Smooth muscle cell (in vitro differentiated cells): ENCODE measurements around the gene SLC25A19. TPM values are rescaled to one million over a fixed set of nuclear protein-coding genes. Genes with fewer than 3 reads are reported as not detected.

Experiments used
- DNase-seq: peaks from one replicate; lab custom pipeline; 2025; ENCODE audit not compliant: unreplicated experiment; lab: John Stamatoyannopoulos, UW
- H2AFZ ChIP-seq: fragments of 200-600 bp; sonication (generic); 2 replicates; pipeline ENCODE4 v1.6.0; 2016; ENCODE audit warnings: antibody characterized with exemption, low read depth, mild to moderate bottlenecking
- H3F3A ChIP-seq: fragments of 200-600 bp; sonication (generic); 2 replicates; pipeline ENCODE4 v1.6.0; 2017; ENCODE audit warnings: antibody characterized with exemption, low read depth
- H3K27ac ChIP-seq: fragments of 200-600 bp; sonication (generic); 2 replicates; pipeline ENCODE4 v1.5.1; 2016; ENCODE audit warnings: low read depth, mild to moderate bottlenecking
- H3K27me3 ChIP-seq: fragments of 200-600 bp; sonication (generic); 2 replicates; pipeline ENCODE4 v1.6.1; 2016; ENCODE audit warnings: low read depth, mild to moderate bottlenecking
- H3K36me3 ChIP-seq: fragments of 200-600 bp; sonication (generic); 2 replicates; pipeline ENCODE4 v1.5.1; 2016; ENCODE audit warnings: low read depth
- H3K4me1 ChIP-seq: fragments of 200-600 bp; sonication (generic); 2 replicates; pipeline ENCODE4 v1.5.1; 2016; ENCODE audit warnings: low read depth
- H3K4me2 ChIP-seq: fragments of 200-600 bp; sonication (generic); 2 replicates; pipeline ENCODE4 v1.6.0; 2016; ENCODE audit warnings: mild to moderate bottlenecking
- H3K4me3 ChIP-seq: fragments of 200-600 bp; sonication (generic); 2 replicates; pipeline ENCODE4 v1.5.1; 2016; ENCODE audit warnings: mild to moderate bottlenecking
- H3K79me2 ChIP-seq: fragments of 200-600 bp; sonication (generic); 2 replicates; pipeline ENCODE4 v1.6.0; 2016; ENCODE audit warnings: low read depth, mild to moderate bottlenecking
- H3K9ac ChIP-seq: fragments of 200-600 bp; sonication (generic); 2 replicates; pipeline ENCODE4 v1.6.0; 2016; ENCODE audit warnings: low read depth
- H3K9me3 ChIP-seq: fragments of 200-600 bp; sonication (generic); replicated peaks from 2 replicates; pipeline ENCODE4 v1.5.1; 2016; ENCODE audit warnings: low read depth
- H4K20me1 ChIP-seq: fragments of 200-600 bp; sonication (generic); 2 replicates; pipeline ENCODE4 v1.6.0; 2016; ENCODE audit warnings: low read depth
- WGBS: methylation state at CpG from one replicate; pipeline ENCODE4 v1.1.7; 2016; ENCODE audit warnings: low lambda C conversion rate; 5-methylcytosine and 5-hydroxymethylcytosine counted together
- polyA plus RNA-seq: library from polyadenylated mRNA; unstranded; fragments of >200 nt; fragmentation: Nextera tagmentation; extraction: Ambion mirVana; gene quantifications from 2 replicates; pipeline ENCODE4 v1.2.1, GENCODE V29; 2016
- total RNA-seq: library from RNA; depleted of rRNA; stranded (reverse); fragments of >200 nt; gene quantifications from 2 replicates; pipeline ENCODE4 v1.2.3, GENCODE V29; 2014
- TF ChIP-seq, protein P1 (sequence below): fragments of 200-600 bp; sonication (generic); IDR thresholded peaks from 2 replicates; pipeline ENCODE4 v1.5.1; 2017; ENCODE audit warnings: borderline replicate concordance, mild to moderate bottlenecking, antibody characterized with exemption; ENCODE audit not compliant: insufficient read depth, poor library complexity, severe bottlenecking

SLC25A19 gene
- total and polyA plus RNA-seq, 2 experiments from 2014 or later, result 1.9 to 3.6 TPM

- H4K20me1 ChIP-seq, result no peaks in the 10 kb centered on the region
- H3K27ac ChIP-seq, result no peak overlapping the region
- no peak overlapping the region for H2AFZ ChIP-seq
- TF ChIP-seq, protein P1, sequence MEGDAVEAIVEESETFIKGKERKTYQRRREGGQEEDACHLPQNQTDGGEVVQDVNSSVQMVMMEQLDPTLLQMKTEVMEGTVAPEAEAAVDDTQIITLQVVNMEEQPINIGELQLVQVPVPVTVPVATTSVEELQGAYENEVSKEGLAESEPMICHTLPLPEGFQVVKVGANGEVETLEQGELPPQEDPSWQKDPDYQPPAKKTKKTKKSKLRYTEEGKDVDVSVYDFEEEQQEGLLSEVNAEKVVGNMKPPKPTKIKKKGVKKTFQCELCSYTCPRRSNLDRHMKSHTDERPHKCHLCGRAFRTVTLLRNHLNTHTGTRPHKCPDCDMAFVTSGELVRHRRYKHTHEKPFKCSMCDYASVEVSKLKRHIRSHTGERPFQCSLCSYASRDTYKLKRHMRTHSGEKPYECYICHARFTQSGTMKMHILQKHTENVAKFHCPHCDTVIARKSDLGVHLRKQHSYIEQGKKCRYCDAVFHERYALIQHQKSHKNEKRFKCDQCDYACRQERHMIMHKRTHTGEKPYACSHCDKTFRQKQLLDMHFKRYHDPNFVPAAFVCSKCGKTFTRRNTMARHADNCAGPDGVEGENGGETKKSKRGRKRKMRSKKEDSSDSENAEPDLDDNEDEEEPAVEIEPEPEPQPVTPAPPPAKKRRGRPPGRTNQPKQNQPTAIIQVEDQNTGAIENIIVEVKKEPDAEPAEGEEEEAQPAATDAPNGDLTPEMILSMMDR, result no peak
- DNase-seq, result no peak
- H3F3A ChIP-seq, result no peaks in the 10 kb centered on the region
- no peaks in the 10 kb centered on the region for H3K9me3 ChIP-seq
- 92% methylated on average over 12 of the region's 13 CpGs for WGBS
- H3K9ac ChIP-seq, result no peak overlapping the region
- no peak overlapping the region for H3K4me3 ChIP-seq
- H3K36me3 ChIP-seq, result no peaks in the 10 kb centered on the region
- H3K4me2 ChIP-seq, result no peak overlapping the region
- H3K4me1 ChIP-seq, result no peaks in the 10 kb centered on the region
- no peaks in the 10 kb centered on the region for H3K79me2 ChIP-seq
- H3K27me3 ChIP-seq, result no peaks in the 10 kb centered on the region
Observed at GRCh38 chr17:75307957-75308731, 18.9 kb upstream of the SLC25A19 start.

- Histone ChIP-seq H3K27ac (no peak overlapping the region), H3K4me1 (no peaks in the 10 kb centered on the region), H3K4me2 (no peak overlapping the region), H3K79me2 (no peaks in the 10 kb centered on the region), H3K9ac (no peak overlapping the region), H3K9me3 (no peaks in the 10 kb centered on the region), H4K20me1 (no peaks in the 10 kb centered on the region), H2AFZ (no peak overlapping the region), H3K36me3 (no peaks in the 10 kb centered on the region), H3K4me3 (no peak overlapping the region), H3K27me3 (no peaks in the 10 kb centered on the region), H3F3A (no peaks in the 10 kb centered on the region)
- 88% methylated on average over 17 of the region's 17 CpGs for WGBS
- no peak for DNase-seq
- TF ChIP-seq, protein P1, result no peak
Observed at GRCh38 chr17:75301502-75302206, 12.4 kb upstream of the SLC25A19 start.

- H3K9me3 ChIP-seq, result no peaks in the 10 kb centered on the region
- H3F3A ChIP-seq, result no peaks in the 10 kb centered on the region
- no peaks in the 10 kb centered on the region for H3K4me1 ChIP-seq
- WGBS, result 90% methylated on average over 9 of the region's 9 CpGs
- H3K79me2 ChIP-seq, result no peaks in the 10 kb centered on the region
- no peak overlapping the region for H3K27ac ChIP-seq
- no peak for DNase-seq
- H4K20me1 ChIP-seq, result no peaks in the 10 kb centered on the region
- H3K36me3 ChIP-seq, result no peaks in the 10 kb centered on the region
- H3K4me2 ChIP-seq, result no peak overlapping the region
- H3K4me3 ChIP-seq, result no peak overlapping the region
- TF ChIP-seq, protein P1, result no peak
- H3K9ac ChIP-seq, result no peak overlapping the region
- H2AFZ ChIP-seq, result no peak overlapping the region
- no peaks in the 10 kb centered on the region for H3K27me3 ChIP-seq
Observed at GRCh38 chr17:75301049-75301448, 11.8 kb upstream of the SLC25A19 start.
